ENCODE measurements around the gene MPC1. TPM values are rescaled to one million over a fixed set of nuclear protein-coding genes. Genes with fewer than 3 reads are reported as not detected.

Gene MPC1
- total RNA-seq (10 to 100 TPM; 17.4 to 19.3 TPM), total RNA-seq (5.3 to 51.7 (median 22.4) reads per million in 172 experiments)
- polyA plus RNA-seq (2013, experiment 1 of 2) = 38.4 TPM
- polyA plus RNA-seq (2013, experiment 2 of 2) = 39.2 TPM

GRCh38 chr6:166382933-166383801 is at the start of gene MPC1:
TSS of gene MPC1 (minus strand) at chr6:166382940. CDS start at chr6:166382876, 64 bp downstream.
- peak within 1 kb of the TSS; percentile 98 for H3K4me3 Mint-ChIP-seq
- Histone ChIP-seq H3K36me3 (ENCODE audit: insufficient read depth, low read length) (no peaks in the 10 kb centered on the region), H3K27ac (ENCODE audit: low read depth in 1 of 2, low read length in 2 of 2) (peak within 1 kb of the TSS; percentile 72 to 73), H3K4me3 (ENCODE audit: low read length) (peak within 1 kb of the TSS; percentile 66), H3K9me3 (ENCODE audit: control insufficient read depth in 1 of 2, insufficient read depth in 1 of 2, low read length in 2 of 2) (no peaks in the 10 kb centered on the region), H3K4me1 (ENCODE audit: insufficient read depth, low read length) (peaks cover 16% of the 10 kb centered on the region), H3K27me3 (ENCODE audit: control insufficient read depth in 1 of 2, insufficient read depth in 2 of 2, low read length in 2 of 2) (no peaks in the 10 kb centered on the region)
- DNase-seq = peak; percentile 82 to 97 (median 92)
- H3K36me3 Mint-ChIP-seq (ENCODE audit: low read depth) = peaks cover 8% of the 10 kb centered on the region
- intact Hi-C loops (cut with DNase I, micrococcal nuclease) = loop anchor here (1.0 to 5.0 kb wide), 7 partner anchors 34 to 614 kb away; partner anchors contain the start of genes RPS6KA2 (in 2 of the 2), CEP43 (in 1 of the 2) and SFT2D1 (in 1 of the 2)
- peak; percentile 92 for ATAC-seq (ENCODE audit: poor library complexity)
- POLR2A ChIA-PET = interaction anchor here (0.9 to 1.6 kb wide), 2 partner anchors 29 to 41 kb away, joined by 3 to 4 read pairs; partner anchors contain the start of gene SFT2D1
- no peaks in the 10 kb centered on the region for H3K9me3 Mint-ChIP-seq
- CTCF ChIA-PET = no interaction called here
- H3K27ac Mint-ChIP-seq = peak within 1 kb of the TSS; percentile 94
- no peaks in the 10 kb centered on the region for H3K27me3 Mint-ChIP-seq
- TF ChIP-seq CTCF (IDR thresholded peaks at IDR 0.05) = no peak
- peaks cover 14% of the 10 kb centered on the region for H3K4me1 Mint-ChIP-seq (ENCODE audit: low read depth)

GRCh38 chr6:166430269-166430668 is 47.5 kb upstream of the MPC1 start:
- intact Hi-C loops (cut with DNase I, micrococcal nuclease) = no loop called here
- ATAC-seq (ENCODE audit: poor library complexity) = no peak
- H3K27ac Mint-ChIP-seq = no peak overlapping the region
- Histone ChIP-seq H3K4me3 (ENCODE audit: low read length) (no peak overlapping the region), H3K27ac (ENCODE audit: low read depth in 1 of 2, low read length in 2 of 2) (no peak overlapping the region), H3K36me3 (ENCODE audit: insufficient read depth, low read length) (no peaks in the 10 kb centered on the region), H3K4me1 (ENCODE audit: insufficient read depth, low read length) (peaks cover under 1% of the 10 kb centered on the region), H3K9me3 (ENCODE audit: control insufficient read depth in 1 of 2, insufficient read depth in 1 of 2, low read length in 2 of 2) (peaks cover 0 to 7% of the 10 kb centered on the region in 2 experiments), H3K27me3 (ENCODE audit: control insufficient read depth in 1 of 2, insufficient read depth in 2 of 2, low read length in 2 of 2) (no peaks in the 10 kb centered on the region)
- no peak overlapping the region for H3K4me3 Mint-ChIP-seq
- H3K27me3 Mint-ChIP-seq = no peaks in the 10 kb centered on the region
- ChIA-PET CTCF (interaction anchor here (1.1 kb wide), 1 partner anchor 9 kb away, joined by 4 read pairs; no protein-coding TSS in a partner anchor), POLR2A (no interaction called here)
- no peak for DNase-seq
- TF ChIP-seq CTCF (IDR thresholded peaks at IDR 0.05) = no peak
- H3K9me3 Mint-ChIP-seq = no peaks in the 10 kb centered on the region
- H3K36me3 Mint-ChIP-seq (ENCODE audit: low read depth) = peaks cover 22% of the 10 kb centered on the region
- peaks cover 5% of the 10 kb centered on the region for H3K4me1 Mint-ChIP-seq (ENCODE audit: low read depth)

GRCh38 chr6:166424431-166424830 is 41.7 kb upstream of the MPC1 start:
- Histone ChIP-seq H3K4me1 (ENCODE audit: insufficient read depth, low read length) (peaks cover 33% of the 10 kb centered on the region), H3K4me3 (ENCODE audit: low read length) (no peak overlapping the region), H3K27ac (ENCODE audit: low read depth in 1 of 2, low read length in 2 of 2) (no peak overlapping the region), H3K9me3 (ENCODE audit: control insufficient read depth in 1 of 2, insufficient read depth in 1 of 2, low read length in 2 of 2) (no peaks in the 10 kb centered on the region), H3K27me3 (ENCODE audit: control insufficient read depth in 1 of 2, insufficient read depth in 2 of 2, low read length in 2 of 2) (no peaks in the 10 kb centered on the region), H3K36me3 (ENCODE audit: insufficient read depth, low read length) (peaks cover 3% of the 10 kb centered on the region)
- intact Hi-C loops (cut with DNase I, micrococcal nuclease) = no loop called here
- ChIA-PET CTCF (no interaction called here), POLR2A (no interaction called here)
- Mint-ChIP-seq H3K9me3 (no peaks in the 10 kb centered on the region), H3K27ac (no peak overlapping the region), H3K27me3 (no peaks in the 10 kb centered on the region), H3K36me3 (ENCODE audit: low read depth) (peaks cover 14% of the 10 kb centered on the region), H3K4me1 (ENCODE audit: low read depth) (peaks cover 21% of the 10 kb centered on the region), H3K4me3 (no peak overlapping the region)
- no peak for TF ChIP-seq CTCF (IDR thresholded peaks at IDR 0.05)
- ATAC-seq (ENCODE audit: poor library complexity) (no peak), DNase-seq (no peak)

Measured in CD4-positive, alpha-beta T cell (primary cell).